RPMI7951 (cell line): ENCODE data around the gene SMARCA5. TPM values are rescaled to one million over a fixed set of nuclear protein-coding genes. Genes with fewer than 3 reads are reported as not detected.
A peak's percentile ranks its signal among the peaks of the same experiment; 100 is the strongest.
"Not testable (repeated sequence)": the region's sequence is repeated elsewhere in the genome, so short reads cannot be mapped to it uniquely, and the experiment has no call there.

ENCODE experiments used
- DNase-seq: peaks from one replicate; pipeline ENCODE4 v3.0.0-alpha.2; 2012; ENCODE audit warnings: low read depth
- total RNA-seq: library from RNA; depleted of rRNA; stranded (reverse); fragments of >200 nt; shearing (Covaris generic); gene quantifications from 2 replicates; pipeline ENCODE4 v1.2.3, GENCODE V29; 2014; rRNA removed

Gene SMARCA5, protein sequence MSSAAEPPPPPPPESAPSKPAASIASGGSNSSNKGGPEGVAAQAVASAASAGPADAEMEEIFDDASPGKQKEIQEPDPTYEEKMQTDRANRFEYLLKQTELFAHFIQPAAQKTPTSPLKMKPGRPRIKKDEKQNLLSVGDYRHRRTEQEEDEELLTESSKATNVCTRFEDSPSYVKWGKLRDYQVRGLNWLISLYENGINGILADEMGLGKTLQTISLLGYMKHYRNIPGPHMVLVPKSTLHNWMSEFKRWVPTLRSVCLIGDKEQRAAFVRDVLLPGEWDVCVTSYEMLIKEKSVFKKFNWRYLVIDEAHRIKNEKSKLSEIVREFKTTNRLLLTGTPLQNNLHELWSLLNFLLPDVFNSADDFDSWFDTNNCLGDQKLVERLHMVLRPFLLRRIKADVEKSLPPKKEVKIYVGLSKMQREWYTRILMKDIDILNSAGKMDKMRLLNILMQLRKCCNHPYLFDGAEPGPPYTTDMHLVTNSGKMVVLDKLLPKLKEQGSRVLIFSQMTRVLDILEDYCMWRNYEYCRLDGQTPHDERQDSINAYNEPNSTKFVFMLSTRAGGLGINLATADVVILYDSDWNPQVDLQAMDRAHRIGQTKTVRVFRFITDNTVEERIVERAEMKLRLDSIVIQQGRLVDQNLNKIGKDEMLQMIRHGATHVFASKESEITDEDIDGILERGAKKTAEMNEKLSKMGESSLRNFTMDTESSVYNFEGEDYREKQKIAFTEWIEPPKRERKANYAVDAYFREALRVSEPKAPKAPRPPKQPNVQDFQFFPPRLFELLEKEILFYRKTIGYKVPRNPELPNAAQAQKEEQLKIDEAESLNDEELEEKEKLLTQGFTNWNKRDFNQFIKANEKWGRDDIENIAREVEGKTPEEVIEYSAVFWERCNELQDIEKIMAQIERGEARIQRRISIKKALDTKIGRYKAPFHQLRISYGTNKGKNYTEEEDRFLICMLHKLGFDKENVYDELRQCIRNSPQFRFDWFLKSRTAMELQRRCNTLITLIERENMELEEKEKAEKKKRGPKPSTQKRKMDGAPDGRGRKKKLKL
- 28.4 and 34.1 TPM in 2 replicates for total RNA-seq

DNA sequence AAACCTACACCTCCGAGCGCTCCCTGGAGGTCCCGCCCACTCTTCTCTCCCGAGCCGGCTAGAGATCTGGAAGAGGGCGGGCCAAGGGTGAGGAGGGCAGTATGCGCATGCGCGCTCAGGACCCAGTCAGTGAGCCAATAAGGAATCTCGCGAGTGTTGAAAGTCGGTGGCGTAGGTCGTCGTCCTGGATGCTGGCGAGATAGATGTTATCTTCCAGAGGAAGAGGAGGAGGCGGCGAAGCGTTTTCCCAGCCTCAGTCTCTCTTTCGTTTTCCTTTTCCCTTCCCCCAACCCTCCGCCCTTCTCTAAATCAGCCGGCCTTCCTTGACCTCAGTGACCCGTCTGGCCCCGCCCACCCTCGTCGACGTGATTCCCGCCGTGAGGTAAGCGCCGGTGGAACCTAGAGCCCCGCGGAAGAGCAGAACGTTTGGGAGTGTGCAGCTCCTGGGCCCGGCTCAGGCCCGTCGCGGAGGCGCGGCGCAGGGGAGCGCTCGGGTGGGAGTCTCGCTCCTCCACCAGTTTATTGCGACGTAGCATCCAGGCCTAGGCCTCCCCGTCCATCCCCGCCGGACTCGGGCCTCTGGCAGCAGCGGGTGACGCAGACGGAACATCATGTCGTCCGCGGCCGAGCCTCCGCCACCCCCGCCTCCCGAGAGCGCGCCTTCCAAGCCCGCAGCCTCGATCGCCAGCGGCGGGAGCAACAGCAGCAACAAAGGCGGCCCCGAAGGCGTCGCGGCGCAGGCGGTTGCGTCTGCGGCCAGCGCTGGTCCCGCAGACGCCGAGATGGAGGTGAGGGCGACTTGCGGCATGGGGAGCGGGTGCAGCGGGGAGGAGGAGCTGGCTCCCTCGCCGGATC is at the start of gene SMARCA5:
TSS of gene SMARCA5 (plus strand) at position 389 of the 855 bp plus-strand sequence. CDS start at position 612, 223 bp downstream.
- DNase-seq, result peak; percentile 96

DNA sequence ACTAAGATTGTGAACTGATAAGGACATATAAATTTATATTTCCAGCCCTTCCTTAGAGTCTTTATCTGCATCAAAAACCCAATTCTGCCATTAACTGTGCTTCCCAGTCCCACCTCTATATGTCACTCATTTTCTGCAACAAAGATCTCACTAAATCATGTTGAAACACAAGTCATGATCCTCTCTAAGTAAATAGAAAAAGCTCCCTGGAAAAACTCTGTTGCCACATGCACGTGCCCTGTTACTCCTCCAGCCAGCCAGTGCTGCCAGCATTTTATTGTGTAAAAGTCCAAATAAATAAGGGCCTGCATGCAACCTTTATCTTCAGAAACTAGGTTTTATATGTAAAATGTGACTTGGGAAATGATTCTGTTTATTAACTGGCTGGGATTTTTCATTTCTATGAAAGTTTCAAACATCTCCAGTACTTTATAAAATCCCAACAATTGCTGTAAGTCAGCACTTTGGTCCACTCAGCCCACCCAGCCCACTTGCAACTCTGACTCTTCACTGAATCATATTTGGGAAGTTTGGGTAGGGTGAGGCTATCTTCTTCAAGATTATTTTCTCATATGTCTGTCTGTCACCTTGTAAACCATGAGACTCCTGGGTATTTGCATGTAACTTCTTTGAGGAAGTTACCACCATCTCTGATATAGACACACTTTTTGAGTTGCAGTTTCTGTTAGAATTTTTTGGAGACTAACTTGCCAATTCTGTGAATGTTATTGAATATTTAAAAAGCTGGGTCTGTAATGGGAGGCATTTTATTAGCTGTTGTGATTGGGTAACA is 40.0 kb upstream of the SMARCA5 start:
- DNase-seq, result no peak

DNA sequence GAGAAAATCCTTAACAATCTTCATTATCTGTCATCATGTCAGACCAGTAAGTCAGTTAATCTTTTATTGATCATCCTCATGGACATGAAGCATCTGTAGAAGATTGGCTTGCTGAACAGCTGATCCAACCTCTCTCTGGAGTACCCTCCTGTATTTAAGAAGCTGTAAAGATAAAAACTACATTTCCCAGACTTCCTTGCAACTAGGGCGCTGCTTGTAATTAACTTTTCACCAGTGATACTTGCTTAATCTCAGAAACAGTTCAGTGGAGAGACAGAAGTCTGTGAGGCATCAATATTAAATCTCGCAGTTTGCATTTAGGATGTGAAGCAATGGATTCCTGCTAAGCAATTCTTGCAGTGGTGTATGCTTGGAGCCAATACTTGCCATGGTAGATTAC is 36.0 kb upstream of the SMARCA5 start:
- DNase-seq, result no peak

DNA sequence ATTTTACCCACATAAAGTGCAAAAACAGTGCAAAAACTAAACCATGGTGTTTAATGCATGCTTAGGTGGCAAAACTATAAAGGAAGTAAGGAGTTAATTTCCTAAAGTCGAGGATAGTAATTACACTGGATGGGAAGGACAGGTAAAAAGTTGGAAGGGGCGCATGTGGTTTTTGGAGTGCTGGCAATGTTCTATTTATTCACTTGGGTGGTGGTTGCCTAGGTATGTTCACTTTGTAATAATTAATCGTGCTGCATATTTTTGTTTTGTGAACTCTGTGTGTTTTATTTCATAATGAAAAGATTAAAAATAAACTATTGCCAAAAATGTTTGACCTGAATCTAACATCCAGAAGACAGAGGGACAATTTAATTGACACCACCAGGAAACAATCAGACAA is 32.1 kb upstream of the SMARCA5 start:
- no peak for DNase-seq

DNA sequence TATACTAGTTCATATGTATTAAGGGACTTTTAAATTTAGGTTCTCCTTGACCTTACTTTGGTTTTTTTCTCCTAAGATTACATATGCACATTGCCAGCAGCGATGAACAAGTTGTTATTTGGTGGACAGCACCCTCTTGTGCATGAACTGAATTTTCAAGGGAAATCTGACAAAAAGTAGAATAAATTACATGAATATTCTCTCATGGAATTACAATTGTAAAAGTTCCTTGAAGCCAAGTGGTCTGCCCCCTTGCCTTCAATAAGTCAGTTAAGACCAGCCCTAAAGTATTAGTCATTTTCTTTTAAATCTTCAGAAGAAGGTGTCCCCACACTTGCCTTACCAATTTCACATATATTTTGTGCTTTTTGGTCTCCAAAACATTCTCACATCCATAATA is 30.7 kb upstream of the SMARCA5 start:
- peak; percentile 40 for DNase-seq

DNA sequence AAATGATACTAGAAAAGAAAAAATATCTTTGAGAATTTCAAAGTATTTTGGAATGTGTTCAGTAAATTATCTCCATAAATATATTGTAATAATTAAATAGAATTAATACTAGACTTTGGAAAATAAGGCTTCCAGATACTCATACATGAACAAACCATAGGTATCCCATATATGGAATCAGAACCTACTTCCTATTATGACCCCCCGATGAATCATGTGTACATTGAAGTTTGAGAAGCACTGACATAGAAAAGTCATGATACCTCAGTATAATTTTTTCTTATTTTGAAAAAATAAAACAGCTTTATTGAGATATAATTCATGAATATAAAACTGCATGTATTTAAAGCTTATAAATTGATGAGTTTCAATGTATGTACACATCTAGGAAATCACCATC is 27.2 kb upstream of the SMARCA5 start:
- no peak for DNase-seq

DNA sequence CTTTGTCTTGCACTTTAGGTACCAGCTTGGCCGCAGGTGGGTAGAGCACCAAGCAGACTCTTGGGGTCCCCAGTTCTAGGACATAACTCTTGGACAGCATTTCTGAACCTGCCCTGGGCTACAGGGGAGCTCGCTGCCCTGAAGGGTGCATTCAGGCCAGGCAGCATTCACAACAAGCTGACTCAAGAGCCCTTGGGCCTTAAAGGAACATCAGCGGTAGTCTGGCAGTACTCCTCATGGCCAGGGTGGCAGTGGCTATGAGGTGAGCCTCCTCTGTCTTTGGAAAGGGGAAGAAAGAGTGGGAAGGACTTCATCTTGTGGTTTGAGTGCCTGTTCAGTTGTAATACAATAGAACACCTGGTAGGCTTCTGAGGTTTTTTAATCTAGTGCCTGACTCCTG is 24.8 kb upstream of the SMARCA5 start:
- DNase-seq, result no peak

DNA sequence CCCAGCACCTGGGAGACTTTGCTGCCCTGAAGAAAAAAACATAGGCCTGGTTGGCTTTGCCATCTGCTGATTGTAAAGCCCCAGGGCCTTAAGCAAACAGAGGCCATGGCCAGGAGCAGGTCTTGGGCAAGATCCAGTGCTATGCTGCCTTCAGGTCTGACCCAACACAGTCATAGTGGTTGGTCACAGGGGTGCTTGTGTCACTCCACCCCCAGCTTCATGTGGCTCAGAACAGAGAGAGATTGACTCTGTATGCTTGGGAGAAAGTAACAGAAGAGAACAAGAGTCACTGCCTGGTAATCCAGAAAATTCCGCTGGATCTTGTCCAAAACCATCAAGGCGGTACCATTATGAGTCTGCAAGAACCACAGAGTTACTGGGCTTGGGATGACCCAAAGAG is 24.4 kb upstream of the SMARCA5 start:
- peak; percentile 13 for DNase-seq

DNA sequence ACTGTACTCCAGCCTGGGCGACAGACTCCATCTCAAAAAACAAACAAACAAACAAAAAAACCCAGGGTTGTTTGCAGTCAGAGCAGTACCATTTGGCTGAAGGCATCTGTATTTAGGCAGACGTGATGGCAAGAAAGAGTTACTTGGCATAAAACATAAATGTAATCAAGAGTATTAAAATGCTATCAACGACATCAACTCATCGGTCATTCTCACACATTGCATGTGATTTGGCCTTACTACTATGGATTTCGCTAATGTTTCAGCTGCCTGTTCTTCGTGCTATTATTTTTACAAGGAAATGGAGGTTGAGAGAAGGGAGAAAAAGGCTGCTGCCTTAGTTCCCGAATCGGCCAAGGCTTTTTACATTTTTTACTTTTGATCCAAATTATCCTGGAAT is 15.5 kb upstream of the SMARCA5 start:
- DNase-seq, result no peak

DNA sequence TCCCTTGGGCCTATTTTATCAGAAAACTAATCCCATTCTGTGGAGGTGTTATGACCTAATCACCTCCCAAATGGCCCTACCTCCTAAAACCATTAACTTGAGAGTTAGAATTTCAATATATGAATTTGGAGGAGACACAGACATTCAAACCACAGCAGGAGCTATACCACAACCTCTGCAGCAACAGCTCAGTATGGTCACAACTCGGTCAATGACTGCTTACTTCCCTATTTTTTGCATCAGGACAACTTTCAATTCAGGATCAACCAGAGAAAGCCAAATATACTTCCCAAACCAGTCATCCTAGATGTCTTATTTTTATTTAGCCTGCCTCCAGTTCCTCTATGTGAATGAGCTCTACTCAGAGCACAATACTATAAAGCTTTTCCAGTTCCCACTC is 11.3 kb upstream of the SMARCA5 start:
- no peak for DNase-seq

DNA sequence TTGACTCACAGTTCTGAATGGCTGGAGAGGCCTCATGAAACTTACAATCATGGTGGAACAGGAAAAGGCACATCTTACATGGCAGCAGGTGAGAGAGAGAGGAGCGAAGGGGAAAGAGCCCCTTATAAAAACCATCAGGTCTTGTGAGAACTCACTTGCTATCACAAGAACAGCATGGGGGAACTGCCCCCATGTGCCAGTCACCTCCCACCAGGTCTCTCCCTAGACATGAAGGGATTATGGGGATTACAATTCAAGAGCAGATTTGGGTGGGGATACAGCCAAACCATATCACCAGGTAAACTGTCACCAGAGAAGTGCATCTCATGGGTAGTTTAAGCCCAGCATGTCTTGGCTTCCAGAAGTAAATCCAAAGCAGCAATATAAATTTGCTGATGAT is 7.5 kb upstream of the SMARCA5 start:
- DNase-seq, result no peak

DNA sequence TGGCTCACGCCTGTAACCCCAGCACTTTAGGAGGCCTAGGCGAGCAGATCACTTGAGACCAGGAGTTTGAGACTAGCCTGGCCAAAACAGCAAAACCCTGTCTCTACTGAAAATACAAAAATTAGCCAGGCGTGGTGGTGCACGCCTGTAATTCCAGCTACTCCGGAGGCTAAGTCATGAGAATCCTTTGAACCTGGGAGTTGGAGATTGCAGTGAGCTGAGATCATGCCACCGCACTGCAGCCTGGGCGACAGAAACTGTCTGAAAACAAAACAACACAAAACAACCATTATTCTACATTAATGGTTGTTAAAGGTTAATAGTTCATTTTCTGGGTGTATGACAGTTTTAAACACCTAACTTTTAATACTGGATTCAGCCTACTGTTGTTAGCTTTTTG is 1.6 kb upstream of the SMARCA5 start:
- DNase-seq, result no peak

DNA sequence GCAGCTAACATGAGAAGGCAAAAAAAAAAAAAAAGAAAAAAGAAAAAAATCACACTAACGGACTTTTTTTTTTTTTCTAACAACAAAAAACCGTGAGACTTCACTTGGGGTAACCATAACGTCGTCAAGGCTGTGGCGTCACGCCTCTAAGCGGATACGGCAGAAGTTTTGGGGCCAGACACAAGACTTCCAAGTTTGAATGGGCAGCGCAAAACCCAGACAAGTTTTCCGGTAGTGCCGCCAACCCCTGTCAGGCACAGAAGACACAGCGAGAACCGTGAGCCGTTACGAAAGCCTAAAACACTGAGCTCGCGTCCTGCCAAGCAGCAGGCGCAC is 556 bp upstream of the SMARCA5 start:
- DNase-seq, result no peak

DNA sequence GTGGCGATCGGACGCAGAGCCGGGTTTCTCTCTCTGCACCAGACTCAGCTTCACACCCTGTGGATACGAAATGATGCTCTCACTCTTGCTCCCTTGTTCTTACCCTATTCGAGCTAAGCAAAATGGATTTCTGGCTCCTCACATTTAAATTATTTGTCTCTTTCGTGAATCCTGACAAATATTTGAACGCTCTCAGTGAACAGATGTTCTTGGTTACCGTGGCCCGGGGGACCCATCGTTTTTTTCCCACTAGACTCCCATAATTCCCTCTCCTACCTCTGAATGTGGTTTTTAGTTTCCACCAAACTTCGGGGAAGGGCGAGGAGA is 630 bp downstream of the SMARCA5 start:
- no peak for DNase-seq

DNA sequence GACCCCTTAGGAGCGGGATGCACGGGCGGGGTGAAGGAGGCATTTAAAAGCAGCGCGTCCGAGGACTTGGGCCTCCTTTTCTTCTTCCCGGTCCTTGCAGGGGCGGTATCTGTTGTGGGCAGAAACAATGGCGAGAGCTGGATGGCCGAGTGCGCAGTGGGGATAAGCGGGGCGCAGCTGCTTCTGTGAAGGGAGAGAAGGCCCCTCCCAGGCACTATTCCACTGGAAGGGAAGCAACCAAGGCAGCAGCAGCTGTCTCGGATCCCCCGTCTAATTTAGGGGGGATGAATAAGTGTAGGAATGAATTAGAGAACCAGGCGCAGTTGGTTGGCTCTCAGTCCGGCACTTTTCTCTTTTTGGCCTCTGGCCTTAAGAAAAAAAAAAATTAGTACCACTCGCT is 995 bp downstream of the SMARCA5 start:
- peak; percentile 46 for DNase-seq

DNA sequence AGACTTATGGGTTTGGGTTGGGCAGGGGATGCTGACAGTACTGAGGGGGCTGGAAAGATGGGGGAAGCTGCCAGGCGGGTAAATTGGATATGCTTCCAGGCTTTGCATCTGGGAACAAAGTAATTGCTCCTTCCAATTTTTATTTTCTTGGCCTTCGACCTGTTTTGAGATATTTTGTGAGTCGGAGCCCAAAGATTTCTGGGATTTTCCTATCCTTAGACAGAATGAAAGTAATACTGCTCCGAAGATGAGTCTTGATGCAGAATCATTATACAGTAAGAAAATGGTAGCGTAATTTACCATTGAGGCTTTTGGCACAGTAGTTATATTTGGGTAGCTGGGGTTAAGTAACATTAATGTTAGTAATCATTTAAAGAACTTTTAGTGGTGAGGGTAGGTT is 1.4 kb downstream of the SMARCA5 start:
- DNase-seq, result peak; percentile 1

DNA sequence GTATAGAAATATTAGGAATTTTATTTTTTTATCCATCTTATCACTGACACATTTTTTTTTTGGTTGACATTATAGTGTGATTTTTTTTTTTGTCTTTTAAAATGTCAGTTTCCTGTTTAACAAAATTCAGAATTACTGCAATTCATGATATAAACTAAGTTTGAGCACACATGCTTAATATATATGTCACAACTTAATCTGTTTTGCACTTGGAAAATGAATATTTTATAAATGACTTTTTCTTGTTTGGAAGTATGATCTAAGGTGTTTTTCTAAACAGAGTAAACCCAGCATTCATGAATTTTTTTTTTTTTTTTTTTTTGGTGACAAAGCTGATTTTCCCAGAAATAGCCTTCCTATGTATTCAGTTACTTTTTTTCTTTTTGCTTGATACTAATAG is 2.4 kb downstream of the SMARCA5 start:
- DNase-seq, result no peak

DNA sequence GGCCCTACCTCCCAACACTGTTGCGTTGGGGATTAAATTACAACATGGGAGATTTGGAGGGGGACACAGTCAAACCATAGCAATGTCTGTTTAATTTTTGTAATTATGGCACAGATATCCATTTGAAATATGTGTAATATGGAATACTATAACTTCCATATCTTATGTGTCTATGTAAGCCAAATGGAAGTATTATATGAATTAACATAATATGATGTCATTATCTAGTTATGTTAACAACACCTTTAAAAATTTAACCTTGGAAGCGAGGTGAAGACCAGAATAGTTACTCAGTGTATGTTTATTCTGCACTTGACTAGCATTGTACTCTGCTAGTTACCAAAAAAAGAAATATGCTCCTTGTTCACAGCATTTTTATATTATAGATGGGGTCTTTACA is 4.3 kb downstream of the SMARCA5 start:
- DNase-seq, result no peak

DNA sequence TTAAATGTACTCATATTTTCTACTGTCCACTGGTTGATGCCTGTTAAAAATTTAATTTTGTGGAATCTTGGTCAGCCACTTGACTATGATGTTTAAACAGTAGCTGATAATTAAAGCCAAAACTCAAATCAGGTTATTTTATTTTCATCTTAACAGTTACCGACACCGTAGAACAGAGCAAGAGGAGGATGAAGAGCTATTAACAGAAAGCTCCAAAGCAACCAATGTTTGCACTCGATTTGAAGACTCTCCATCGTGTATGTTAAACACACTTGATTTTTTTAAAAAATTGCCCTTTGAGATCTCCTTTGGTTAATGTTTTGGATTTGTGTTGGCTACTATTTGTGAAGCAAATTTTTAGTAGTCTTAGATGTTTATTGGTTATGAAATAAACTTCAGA is 10.7 kb downstream of the SMARCA5 start:
- DNase-seq, result no peak

DNA sequence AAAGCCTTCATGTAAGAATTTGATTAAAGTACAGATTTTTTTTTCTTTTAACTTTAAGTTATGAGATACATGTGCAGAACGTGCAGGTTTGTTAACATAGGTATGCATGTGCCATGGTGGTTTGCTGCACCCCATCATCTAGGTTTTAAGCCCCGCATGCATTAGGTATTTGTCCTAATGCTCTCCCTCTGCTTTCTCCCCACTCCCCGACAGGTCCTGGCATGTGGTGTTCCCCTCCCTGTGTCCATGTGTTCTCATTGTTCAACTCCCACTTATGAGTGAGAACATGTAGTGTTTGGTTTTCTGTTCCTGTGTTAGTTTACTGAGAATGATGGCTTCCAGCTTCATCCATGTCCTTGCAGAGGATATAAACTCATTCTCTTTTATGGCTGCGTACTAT is 14.5 kb downstream of the SMARCA5 start:
- DNase-seq, result not testable (repeated sequence)

DNA sequence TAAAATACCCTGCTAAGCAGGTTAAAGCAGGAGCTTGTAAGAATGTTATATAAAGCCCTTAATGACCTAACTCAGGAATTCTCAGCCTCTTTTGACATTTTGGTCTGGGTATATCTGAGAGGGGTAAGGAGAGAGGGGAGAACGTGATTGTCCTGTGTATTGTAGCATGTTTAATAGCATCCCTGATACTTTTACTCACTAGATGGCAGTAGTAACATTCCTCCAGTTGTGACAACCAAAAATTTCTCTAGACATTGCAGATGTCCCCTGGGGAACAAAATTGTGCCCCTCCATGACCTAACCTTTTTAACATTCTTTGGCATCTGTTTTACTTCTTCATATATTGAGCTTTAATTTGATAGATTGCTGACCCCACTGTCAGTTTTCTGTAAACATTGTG is 17.9 kb downstream of the SMARCA5 start:
- peak; percentile 4 for DNase-seq
